ENCODE data around the gene AQP12A.

DNA sequence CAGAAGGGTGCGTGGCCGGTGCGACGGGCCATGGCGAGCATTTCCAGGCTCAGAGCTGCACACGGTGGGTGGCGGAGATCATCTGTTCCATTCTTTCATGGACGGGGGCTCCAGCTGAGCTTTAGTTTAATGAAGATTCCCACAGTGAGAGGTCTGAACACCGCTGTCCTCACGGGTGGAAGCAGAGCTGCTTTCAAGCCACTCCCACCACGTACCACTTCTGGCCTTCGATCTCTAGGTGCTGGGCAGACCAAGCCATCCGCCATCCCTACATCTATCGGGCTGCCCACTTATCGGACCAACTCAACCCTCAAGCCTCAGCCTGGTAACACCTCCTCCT, 47.9 kb upstream of the AQP12A start:
- TF ChIP-seq, protein P1, sequence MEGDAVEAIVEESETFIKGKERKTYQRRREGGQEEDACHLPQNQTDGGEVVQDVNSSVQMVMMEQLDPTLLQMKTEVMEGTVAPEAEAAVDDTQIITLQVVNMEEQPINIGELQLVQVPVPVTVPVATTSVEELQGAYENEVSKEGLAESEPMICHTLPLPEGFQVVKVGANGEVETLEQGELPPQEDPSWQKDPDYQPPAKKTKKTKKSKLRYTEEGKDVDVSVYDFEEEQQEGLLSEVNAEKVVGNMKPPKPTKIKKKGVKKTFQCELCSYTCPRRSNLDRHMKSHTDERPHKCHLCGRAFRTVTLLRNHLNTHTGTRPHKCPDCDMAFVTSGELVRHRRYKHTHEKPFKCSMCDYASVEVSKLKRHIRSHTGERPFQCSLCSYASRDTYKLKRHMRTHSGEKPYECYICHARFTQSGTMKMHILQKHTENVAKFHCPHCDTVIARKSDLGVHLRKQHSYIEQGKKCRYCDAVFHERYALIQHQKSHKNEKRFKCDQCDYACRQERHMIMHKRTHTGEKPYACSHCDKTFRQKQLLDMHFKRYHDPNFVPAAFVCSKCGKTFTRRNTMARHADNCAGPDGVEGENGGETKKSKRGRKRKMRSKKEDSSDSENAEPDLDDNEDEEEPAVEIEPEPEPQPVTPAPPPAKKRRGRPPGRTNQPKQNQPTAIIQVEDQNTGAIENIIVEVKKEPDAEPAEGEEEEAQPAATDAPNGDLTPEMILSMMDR (conservative IDR thresholded peaks at IDR 0.05 in 1 of 2, IDR thresholded peaks at IDR 0.05 in 1 of 2; ENCODE audit: low read depth in 1 of 2, low read length in 2 of 2): no peak
- no peak for TF ChIP-seq EZH2 (IDR thresholded peaks at IDR 0.05; ENCODE audit: low read length, missing control alignments)
